Retina (tissue), 1 donor: ENCODE results near the gene CAMKK1.
A peak's percentile ranks its signal among the peaks of the same experiment; 100 is the strongest.
"Not testable (repeated sequence)": the region's sequence is repeated elsewhere in the genome, so short reads cannot be mapped to it uniquely, and the experiment has no call there.

Experiments
- DNase-seq: peaks from one replicate; pipeline ENCODE4 v3.0.0-alpha.2; 2016

The CAMKK1 gene

DNA sequence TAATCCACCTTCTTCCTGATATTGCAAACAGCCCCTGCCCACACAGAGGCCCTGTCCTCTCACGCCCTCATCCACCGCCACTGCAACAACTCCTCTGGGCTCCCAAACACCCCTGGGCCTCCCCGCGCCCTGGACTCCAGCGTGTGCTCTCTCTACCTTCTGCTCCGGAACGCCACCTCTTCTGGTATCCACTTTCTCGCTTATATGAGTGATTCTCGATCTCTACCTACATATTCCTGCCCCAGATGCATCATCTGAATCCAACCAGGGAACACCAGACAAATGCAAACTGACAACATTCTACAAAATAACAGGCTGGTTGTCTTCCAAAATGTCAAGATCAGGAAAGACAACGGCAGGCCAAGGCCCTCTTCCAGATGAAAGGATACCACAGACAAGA, 19.0 kb downstream of the CAMKK1 start:
- no peak for DNase-seq

DNA sequence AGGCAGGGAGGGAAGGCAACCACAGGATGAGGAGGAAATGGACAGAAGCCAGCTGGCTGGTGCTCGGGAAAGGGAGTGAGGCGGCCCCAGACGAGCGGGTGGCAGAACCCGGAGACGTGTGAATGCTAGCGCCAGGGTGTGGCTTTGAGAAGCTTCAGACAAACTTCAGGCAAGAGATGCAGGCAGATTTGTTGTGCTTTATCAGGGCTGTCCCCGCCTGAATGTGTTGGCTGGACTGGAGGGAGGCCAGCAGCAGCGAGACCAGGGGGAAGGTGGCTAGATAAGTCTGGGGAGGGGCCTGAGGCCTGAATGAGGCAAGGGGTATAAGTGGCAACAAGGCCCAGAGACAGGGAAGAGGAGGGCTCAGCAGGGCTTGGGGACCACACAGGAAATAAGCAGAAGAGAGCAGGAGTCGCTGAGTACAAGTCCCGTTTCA, 22.0 kb downstream of the CAMKK1 start:
- DNase-seq, result no peak

DNA sequence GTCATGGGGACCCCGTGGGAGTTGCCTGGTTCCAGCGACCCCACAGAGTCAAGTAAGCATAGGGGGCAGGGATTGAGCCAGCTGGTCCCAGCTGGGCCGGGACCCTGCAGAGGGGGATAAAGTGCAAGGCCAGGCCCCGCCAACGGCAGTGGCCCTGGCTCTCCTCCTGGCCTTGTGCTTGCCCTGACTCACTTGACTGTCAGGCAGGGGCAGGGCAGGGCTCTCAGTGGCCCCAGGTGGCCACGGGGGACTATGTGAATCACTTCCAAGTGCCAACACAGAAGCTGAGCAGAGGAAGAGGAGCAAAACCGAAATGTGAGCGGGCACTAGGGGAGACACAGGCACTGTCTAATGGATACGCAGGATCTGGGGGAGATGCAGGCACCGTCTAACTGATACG, 25.2 kb downstream of the CAMKK1 start:
- DNase-seq, result no peak

DNA sequence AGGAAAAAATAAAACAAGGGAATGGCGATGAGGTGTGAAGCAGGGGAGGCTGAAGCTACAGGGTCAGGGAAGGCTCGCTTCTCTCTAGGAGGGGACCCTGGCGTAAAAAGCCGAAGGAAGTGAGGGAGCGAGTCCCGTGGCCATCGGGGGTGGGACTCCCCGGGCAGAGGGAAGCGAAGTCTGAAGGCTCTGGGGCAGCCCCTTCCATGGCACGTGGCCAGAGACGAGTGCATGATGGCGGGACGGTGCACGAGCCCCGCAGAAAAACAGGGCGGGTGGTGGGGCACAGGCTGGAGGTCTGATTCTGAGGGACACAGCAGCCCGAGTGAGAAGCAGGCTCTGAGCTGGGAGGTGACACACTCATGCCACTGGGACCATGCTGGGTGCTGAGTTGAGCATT, 25.7 kb downstream of the CAMKK1 start:
- DNase-seq, result no peak

DNA sequence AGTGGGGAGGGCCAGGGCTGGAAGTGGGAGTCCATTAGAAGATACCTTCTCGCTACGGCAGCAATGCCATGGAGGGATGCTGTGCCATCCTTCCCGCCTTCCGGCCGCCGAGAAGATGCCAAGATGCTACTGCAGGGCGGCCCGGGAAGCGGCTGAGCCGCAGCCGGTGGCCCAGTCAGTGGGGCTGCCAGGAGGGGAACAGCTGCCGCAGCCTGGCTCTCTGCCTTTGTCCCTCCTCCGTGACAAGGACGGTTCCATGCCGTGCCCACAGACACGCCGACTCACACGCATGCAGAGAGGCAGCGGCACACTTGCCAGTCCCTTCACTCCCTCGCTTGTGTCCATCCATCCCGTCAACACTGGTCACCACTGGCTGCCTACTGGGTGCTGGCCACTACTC, 26.6 kb downstream of the CAMKK1 start:
- no peak for DNase-seq

DNA sequence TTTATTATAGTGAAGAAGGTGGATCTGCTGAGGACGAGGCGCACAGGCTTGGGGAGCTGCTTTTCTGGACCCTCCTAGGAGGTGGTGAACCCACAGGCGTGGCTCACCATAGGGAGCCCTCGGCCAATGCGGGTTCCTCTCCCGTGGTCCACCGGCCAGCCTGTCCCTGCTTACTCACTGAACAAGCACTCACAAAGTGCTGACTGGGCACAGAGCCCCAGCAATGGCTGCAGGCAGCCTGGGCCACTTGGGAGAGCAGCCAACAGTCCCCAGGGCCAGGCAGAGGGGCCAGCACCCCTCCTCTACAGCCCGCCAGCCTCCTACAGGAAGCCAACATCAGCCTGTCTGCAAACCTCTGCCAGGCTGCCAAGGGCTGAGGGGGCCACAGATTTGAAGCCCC, 27.7 kb downstream of the CAMKK1 start:
- no peak for DNase-seq

DNA sequence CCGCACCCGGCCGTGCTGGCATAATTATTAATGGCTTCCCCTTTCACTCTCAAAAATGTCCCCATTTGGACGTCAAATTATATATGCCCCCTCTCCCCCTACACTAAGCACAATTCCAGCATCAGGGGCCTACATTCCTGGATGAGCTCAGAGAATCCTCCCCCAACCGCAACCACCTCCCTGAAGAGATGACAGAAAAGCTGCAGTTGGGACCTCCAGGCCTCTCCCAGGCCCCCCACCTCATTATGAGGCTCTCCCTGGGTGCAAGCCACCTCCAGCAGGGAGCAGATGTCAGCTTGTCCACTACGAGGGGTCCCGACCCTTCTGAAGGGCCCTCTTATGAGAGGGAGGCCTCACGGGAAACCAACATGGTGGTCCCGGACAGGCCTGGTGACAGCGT, 28.3 kb downstream of the CAMKK1 start:
- DNase-seq, result no peak

DNA sequence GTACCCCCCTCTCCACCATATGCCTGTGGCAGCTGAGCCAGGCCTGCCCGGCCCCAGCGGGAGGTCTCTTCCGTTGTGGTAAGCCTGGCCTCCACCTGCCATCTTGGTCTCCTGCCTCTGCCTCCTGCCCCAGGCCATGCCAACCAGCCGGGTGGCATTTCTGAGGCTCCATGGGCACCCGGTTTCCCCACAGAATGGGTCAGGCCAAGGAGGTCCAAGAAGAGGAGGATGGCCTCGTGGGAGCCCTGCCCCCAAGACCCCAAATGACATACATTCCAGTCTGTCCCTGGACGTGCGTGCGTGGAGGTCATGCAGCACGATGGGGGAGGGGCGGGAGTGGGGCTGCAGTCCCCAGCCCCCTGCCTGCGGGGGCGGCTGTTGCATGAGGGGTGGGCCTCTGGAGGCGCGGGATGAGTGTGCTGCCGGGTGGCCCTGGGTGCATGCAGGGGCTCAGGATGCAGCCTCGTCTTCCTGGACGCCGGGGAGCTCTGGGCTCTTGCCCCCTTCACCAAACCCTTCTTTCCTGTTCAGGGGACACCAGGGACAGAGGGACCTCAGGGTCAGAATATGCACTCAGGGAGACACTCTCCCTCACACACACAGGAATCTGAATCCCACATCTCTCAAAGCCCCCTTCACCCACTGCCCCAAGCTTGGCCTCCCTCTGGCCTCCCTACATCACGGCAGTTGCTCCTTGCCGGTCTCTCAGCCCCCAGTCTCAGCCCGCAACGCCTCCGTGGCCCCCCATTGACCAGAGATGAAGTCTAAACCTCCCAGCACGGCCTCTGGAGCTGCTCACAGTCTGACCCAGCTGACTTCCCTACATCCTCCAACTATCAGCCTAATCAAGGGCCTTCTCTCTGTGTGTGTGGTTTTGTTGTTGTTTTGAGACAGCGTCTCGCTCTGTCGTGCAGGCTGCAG, 30.8 kb downstream of the CAMKK1 start:
- DNase-seq, result no peak

DNA sequence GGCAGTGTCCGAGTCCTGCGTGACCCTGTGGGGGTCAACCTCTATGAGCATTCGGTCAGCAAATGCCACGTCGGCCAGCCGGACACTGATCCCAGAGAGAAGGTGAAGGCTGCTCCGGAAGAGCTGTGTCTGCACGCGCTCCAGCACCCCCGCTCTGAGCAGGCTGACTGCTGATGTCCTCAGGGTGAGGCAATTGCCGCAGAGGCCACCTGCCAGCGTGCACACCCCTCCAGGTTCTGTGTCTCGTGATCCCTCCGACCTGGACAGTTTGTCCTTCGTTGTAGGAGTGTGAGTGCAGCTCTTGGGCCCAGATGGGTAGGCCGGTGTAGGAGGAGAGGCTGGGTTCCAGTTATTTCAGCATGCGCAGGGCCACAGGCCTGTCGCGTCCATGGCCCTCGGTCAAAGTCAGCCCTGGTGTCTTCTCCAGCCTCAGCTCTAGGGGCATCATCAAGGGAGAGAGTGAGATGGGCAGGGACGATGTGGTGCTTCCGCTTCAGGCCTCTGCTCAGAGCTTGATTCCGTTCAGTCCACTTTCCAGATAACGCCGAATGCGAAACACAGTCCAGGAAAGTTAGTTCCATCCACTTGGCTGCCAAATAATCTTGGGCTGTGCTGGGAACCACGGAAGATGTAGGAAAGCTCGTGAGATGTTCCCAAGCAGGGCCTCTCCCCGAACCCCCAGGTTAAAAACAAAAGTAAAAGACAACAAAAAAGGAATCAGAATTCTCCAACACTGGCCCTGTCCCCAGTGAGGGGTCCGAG, 31.7 kb downstream of the CAMKK1 start:
- DNase-seq, result no peak

DNA sequence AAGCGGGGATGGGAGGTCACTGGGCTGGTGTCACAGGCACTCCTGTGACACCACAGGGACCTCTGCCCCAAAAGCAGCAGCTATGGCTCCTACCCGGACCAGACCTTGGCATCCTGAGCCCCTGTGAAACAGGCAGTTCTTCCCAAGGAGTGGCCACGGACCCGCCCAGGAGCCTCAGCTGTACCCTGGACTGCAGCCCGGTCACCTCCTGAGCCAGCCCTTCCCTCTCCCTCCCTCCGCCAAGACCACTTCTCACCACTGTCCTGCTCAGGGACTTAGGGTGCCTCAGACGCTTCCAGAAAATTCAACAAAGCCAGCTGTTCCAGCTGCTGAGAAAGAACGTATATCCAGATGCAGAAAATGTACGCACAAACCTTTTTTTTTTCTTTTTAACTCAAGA, 32.9 kb downstream of the CAMKK1 start:
- DNase-seq, result no peak

DNA sequence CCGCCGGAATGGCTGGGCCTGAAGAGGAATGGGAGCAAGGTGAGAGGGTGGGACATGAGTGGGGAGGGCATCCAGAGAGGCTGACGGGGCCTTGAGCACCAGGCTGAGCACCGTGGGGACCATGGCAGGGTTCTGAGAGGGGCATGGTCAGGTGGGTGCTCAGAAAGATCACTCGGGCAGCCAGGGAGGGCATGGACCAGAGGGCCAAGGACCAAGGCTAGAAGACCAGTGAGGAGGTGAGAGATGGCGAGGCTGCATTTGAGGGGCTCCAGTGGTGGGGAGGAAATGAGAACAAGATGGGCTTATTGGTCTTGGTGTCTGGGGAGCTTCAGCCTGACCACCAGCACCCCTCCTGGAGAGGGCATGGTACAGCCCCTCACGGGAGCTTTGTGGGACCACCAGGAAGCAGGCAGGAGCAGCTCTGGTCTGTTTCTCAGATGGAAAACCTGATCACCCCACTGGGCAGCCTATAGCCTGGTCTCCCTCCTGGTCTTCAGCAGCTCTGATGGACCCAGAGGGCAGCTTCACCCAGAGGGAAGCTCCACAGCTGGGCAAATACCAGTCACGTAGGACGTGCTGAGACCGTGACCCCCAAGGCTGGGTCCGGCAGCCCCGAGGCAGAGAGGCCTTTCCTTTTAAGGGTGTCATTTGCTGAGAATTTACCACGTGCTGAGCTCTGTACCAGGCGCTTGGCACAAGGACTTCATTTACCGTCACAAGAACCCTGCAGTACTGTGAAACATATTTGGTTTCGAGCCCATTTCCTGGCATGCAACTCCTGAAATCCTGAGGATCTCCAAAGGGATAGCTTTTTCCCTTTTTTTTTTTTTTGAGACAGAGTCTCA, 35.4 kb downstream of the CAMKK1 start:
- DNase-seq, result no peak

DNA sequence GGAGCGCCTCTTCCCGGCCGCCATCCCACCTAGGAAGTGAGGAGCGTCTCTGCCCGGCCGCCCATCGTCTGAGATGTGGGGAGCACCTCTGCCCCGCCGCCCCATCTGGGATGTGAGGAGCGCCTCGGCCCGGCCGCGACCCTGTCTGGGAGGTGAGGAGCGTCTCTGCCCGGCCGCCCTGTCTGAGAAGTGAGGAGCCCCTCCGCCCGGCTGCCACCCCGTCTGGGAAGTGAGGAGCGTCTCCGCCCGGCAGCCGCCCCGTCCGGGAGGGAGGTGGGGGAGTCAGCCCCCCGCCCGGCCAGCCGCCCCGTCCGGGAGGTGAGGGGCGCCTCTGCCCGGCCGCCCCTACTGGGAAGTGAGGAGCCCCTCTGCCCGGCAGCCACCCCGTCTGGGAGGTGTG, 38.6 kb downstream of the CAMKK1 start:
- DNase-seq, result not testable (repeated sequence)

DNA sequence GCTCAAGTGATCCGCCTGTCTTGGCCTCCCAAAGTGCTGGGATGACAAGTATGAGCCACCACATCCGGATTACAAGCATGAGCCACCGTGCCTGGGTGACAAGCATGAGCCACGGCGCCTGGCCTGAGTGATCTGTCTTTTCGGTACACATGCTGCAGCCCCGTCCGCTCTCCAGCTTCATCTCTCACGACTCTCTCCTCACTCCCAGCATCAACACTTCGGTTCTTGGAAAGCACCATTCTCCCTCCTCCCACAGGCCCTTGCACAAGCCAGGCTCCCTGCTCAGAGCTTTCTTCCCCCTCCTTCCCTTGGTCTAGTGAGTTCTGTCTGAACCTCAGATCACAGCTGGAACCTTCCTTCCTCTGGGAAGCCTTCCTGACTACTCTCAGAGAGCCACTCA, 40.3 kb downstream of the CAMKK1 start:
- no peak for DNase-seq

DNA sequence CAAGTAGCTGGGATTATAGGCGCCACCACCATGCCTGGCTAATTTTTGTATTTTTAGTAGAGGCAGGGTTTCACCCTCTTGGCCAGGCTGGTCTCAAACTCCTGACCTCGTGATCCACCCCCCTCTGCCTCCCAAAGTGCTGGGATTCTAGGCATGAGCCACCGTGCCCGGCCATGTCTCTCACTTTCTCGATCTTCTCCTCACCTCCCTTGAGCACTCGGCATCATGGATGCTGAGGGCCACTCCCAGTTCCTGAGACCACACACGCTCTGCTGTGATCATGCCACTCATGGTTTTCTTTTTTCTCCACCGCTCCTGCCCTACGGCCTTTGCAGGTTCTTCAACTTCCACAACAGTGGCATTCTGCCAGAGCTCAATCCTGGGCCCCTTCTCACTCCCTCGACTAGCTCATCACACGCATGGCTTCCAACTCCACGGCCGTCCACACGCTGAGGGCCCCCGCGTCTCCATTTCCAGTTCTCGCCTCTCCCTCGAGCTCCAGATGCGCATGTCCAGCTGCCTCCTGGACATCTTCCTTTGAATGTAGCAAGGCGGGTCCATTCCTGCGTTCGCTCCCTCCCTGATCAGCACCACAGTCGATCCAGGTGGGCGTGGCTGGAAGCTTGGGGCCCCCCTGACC, 41.3 kb downstream of the CAMKK1 start:
- DNase-seq, result no peak

DNA sequence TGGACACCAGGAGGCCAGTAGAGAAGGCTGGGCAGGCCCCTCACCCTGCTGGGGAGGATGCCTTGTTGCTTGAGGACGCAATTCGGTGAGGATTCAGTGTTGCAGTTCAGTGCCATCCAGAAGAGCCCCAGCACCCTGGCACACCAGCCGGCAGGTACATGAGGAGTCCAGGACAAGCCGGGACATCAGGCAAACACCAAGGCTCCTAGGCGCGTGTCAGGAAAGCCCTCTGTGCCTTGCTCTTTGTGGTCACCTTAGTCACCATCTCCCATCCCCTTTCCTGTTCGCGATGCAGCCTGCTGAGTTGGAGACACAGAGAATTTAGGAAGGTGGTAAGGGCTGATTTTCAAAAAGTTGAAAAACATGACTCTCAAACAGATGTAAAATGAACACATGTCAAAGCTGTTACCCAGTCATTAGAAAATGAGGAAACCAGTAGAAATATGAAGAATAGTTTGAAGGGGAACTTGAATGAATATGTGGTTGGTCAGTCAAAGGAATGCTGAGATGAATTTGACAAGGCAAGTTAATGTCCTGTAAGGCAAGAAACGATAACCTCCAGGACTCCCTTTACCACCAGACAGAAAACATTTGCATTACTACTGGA, 44.5 kb downstream of the CAMKK1 start:
- no peak for DNase-seq

DNA sequence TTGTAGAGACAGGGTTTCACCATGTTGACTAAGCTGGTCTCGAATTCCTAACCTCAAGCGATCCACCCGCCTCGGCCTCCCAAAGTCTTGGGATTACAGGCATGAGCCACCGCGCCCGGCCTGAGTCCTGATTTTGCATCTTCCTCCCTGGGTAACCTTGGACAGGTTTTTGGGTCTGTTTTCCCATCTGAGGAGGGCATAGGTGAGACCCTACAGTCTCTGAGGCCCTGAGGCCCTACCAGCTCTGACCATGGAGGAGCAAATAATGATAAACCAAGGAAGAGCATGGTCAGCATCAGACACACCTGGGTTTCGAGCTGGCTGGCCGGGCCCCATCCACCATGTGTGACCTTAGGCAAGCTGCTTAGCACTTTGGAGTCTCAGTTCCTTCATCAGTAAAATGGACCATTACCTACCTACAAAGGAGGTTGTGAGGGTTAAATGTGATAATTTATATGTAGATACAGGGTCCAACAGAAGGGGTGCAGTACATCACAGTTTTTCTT, 45.6 kb downstream of the CAMKK1 start:
- DNase-seq, result no peak

DNA sequence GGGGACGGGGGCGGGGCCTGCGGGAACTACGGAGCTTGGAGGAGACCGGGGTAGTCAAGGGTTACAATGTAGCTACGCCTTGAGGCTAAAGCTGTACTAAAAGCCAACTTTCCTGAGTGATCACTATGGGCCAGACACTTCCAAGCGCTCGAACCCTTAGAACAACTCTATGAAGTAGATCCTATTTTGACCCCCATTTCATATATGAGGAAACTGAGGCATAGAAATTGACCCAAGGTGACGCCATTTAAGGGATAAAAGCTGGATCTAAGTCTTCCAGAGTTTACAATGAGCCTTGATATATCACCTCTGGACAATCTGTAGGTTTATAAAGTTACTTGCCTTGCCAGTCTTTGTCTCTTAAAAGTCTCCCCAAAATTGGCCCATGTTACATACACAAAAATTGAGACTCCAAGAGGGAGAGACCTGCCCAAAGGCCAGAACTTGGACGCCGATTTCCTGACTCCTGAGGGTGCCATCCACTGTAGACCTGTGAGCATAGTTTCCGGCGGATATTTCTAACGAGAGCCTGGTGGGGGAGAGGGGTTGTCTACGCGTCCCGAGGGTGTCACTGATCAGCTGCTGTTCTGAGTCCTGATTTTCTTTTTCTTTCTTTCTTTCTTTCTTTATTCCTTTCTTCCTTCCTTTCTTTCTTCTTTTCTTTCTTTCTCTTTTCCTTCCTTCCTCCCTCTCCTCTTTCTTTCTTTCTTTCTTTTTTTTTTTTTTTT, 46.3 kb downstream of the CAMKK1 start:
- no peak for DNase-seq

DNA sequence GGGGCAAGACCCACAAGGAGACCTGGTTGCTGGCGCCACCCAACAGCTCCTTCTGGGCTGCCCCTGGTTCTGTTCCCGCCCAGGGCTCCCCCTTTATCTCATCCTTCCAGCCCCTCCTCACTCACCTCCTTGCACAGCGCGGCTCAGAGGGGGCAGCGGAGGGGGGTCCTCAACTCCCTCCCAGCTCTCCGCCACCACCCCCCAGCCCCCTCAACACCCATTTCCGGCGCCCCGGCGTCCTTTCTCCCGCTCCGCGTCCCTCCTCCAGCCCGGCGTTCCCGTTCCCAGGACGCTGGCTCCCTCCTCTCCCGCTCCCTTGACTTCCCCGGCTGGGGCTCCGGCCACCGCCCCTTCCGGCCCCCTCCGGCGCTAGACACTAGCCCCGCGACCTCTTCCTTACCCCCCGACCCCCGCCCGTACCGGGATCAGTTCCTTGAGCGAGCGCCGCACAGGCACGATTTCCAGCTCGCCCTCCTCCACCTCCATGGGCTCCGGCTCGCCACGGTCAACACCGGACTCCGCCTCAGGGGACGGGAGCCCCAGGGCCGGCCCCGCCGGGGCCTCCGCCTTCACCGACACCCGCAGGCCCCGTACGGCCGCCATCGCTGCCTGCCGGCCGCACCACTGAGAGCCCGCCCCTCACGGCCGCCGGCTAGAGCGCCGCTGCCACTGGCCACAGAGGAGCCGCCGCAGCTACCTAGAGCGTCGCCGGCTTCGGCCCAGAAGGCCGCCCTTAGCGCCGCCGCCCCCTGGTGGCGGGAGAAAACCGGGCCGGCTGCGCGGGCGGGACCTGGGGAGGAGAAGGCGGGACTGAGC, 47.0 kb downstream of the CAMKK1 start, which contains the start of gene NCBP3:
TSS of gene NCBP3 (minus strand) at position 626 of the 816 bp plus-strand sequence. CDS start at position 603, 23 bp downstream.
- DNase-seq, result peak; percentile 99

DNA sequence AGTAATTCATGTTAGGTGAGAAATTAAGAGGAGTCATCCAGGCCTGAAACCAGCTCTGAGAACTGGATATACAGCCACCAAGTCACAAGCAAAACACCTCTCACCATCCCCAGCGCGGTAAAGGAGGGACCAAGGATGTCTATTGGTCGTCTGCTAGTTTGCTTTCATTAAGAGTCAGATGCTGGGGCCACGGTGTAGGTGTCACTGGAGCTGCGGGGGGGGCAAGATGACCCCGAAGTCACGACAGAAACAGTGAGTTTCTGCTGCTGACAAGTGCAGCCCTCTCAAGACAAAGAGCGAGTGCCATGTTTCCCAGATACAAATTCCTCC, 47.6 kb downstream of the CAMKK1 start:
- DNase-seq, result no peak

DNA sequence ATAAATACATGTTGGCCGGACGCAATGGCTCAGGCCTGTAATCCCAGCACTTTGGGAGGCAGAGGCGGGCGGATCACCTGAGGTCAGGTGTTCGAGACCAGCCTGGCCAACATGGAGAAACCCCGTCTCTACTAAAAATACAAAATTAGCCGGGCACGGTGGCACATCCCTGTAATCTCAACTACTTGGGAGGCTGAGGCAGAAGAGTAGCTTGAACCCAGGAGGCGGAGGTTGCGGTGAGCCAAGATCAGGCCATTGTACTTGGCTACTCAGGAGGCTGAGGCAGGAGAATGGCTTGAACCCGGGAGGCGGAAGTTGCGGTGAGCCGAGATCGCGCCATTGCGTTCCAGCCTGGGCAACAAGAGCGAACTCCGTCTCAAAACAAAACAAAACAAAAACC, 48.3 kb downstream of the CAMKK1 start:
- DNase-seq, result not testable (repeated sequence)
